CD4-positive, alpha-beta T cell treated with Interferon gamma for 1 hour (primary cell): ENCODE results near the gene ECM1.

Experiments
- DNase-seq: peaks from one replicate; pipeline ENCODE4 v3.0.0-alpha.2; 2020

ECM1 gene

DNA sequence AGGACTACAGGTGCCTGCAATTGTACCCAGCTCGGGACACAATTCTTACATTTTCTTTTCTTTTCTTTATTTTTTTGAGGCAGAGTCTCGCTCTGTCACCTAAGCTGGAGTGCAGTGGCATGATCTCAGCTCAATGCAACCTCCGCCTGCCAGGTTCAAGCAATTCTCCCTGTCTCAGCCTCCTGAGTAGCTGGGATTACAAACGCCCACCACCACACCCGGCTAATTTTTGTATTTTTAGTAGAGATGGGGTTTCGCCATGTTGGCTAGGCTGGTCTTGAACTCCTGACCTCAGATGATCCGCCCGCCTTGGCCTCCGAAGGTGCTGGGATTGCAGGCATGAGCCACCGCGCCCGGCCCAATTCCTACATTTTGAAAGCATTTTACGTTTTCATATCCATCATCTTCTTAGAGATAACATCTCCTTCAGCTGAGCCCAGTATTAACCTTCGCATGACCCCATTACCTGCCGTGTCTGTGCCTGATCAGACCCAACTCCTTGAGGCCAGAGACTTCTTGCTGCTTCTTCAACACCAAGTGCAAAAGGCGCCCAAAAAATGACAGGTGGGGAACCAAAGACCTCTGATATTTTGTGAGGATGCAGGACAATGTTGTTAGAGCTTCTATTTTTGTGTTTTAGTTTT is 38.5 kb downstream of the ECM1 start:
- no peak for DNase-seq

DNA sequence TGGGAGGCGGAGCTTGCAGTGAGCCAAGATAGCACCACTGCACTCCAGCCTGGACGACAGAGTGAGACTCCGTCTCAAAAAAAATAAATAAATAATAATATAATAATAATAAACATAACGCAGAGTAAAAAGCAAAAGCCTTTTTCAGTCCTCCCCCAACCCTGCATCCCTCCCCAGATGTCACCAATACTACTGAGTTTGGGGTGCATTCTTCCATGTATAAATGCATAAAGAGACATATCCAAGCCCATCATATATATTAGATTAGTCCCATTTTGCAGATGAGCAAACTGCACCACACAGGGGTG is 40.4 kb downstream of the ECM1 start:
- DNase-seq: no peak

DNA sequence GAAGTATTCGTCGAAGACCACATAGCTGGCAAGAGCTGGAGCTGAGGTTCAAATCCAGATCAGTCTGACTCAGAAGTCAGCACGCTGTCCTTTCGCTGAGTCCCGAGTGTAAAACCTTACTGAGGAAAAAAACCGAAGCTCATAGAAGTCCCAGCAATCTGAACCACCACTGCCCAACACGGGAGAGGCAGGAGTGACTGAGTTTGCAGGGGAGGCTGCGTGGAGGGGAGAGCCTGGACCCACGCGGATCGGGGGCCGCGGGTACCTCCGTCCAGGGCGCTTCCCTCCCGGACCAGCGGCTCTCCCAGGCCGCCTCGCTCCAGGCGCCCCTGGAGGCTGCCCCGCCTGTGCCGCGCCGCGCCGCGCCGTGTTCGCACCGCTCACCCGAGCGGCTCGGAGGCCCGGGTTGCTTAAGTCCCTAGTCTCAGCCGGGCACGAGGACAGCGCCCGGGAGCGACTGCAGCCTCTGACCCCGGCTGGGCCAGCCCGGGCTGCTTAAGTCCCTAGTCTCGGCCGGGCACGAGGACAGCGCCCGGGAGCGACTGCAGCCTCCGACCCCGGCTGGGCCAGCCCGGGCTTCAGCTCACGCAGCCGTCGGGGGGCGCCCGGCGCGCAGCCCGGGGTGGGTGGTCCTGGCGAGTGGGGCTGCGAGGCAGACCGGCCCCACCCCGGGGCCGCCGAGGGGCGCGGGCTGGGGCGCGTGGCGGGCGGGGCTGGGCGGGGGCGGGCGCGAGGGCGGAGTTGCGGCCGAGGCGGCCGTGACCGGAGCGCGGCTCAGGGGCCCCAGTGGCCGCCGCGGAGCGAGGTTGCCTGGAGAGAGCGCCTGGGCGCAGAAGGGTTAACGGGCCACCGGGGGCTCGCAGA is 41.0 kb downstream of the ECM1 start, which contains the start of gene ADAMTSL4:
ADAMTSL4 (plus strand) TSS at position 777 of the 864 bp plus-strand sequence. CDS start 2,881 bp downstream, outside the sequence.
- no peak for DNase-seq

DNA sequence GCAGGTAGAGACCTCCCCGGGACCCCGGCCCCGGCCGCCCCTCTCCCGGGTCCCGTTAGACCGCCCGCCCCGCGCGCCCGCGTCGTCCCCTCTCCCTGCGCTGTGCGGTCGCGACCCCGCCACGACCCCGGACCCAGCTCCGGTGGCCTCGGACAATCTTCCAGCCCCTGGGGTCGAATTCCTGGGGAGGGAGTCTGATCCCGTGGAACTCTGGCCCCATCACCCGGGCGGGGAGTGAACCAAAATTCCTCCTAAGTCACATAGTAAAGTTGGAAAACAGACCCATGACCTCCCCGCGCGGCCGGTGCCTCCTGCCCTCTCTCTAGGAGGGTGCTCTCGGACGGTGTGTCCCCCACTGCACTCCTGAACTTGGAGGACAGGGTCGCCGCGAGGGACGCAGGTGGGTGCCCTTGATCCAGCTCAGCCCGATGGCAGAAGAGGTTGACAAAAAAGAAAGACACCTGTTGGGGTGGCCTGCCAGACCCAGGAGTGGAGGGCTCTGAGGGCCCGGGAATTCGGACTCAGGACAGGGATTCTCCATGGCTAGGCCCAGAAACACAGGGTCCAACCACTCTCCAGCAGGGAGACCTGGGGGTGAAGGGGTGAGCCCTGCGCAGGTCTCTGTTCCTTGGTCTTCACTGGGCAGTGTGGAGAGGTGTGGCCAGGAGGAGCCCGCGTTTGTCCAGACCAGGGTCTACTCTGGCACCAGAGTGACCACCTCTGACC is 41.8 kb downstream of the ECM1 start:
- DNase-seq: no peak

DNA sequence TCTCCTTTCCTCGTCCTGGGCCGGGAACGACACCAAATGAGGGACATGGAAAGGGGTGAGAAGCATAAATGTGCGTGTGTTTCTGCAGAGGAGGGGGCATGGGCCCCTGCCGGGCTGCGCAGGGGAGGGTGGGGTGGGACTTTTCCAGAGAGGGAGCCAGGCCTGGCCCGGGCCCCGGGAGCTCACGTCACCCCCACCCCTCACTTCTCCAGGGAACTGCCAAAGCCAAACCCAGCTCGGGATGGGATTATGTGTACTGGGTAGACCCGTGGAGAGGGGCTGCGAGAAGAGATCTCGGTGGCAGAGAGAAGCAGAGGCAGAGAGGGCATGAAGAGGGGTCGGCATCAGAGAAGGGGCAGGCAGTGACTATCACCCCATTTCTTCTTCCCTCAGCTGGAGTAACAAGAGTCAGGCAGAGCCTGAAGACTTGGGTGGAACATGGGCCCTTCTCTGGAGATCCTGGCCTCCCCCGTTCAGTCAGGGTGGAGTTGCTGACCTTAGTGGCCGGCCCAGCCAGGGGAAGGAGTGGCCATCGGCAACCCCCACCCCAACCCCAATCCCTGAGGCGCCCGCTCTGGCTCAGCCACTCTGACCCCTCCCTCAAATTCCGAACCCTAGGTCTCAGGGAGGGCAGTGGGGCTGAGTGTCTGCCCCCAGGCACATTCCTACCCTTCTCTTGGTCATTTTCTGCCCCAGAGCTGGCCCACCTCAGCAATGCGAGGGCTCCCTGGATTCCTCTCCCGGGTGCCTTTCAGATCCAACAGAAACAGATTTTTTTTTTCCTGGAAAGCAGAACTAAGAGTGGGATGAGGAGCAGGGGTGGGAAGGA is 42.5 kb downstream of the ECM1 start:
- no peak for DNase-seq

DNA sequence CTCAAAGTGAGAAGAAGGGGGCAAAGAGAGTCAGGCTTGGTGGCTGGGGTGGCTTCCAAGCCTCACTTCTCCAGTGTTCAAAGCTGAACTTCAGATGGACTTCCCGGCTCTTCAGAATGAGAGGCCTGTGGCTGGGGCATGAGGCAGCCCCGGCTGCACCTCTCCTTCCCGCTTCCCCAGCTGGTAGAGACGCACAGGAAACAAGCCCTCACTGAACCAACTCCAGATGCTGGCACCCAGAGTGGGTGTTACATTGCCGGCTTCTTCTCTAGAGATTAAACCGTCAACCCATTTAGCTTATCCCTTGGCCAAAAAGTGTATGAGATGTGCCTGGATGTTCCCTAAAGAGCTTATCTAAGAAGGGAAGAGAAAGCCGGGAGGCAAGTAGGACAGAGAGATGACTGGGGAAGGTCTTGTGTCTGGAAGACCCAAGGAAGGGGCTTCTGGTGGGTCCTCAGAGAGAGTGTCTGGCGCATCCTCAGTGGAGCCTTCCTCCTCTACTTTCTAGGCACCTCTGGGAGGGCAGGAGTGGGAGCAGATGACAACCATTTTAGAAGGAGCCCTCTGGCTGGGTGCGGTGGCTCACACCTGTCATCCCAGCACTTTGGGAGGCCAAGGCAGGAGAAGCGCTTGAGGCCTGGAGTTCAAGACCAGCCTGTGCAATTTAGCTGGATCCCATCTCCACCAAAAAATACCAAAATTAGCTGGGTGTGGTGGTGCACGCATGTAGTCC is 43.3 kb downstream of the ECM1 start:
- no peak for DNase-seq

DNA sequence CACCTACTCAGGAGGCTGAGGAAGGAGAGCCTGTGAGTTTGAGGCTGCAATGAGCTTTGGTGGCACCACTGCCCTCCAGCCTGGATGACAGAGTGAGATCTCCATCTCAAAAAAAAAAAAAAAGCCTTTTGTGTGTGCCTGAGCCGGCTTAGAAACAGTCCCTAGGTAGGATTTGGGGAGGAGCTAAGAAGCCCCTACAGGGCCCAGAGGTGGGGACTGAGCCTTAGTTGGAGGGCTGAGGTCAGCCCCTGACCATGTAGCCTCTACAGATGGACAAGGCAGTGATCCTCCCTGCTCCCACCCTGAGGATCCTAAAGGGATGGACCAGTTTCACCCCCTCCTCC is 43.8 kb downstream of the ECM1 start:
- DNase-seq: no peak

DNA sequence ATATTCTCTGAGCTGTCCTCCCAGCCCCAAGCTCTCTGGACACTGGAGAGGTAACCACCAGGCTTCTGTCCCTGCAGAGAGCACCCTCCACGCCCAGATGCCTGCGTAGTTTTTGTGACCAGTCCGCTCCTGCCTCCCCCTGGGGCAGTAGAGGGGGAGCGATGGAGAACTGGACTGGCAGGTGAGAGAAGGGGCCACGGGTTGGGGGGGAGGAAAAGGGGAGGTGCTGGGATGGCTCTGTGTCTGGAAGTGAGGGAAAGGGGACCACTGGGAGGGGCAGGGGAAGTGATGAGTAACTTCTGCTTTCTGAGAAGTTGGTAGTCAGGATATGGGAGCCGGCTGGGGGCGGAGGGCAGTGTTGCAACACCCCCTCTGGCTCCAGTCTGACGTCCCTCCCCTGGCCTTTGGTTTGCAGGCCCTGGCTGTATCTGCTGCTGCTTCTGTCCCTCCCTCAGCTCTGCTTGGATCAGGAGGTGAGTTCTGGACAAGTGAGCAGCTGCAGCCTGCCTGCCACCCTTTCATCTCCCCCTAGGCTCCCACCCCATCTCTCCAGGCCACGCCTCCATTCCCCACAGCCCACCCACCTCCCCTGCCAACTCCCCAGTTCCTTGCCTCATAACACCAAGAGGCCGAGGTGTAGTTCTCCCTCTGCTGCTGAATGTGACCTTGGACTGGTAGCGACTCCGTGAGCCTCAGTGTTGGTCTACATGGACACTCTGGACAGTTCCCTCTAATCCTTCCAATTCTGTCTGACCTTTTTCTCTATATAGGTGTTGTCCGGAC is 44.4 kb downstream of the ECM1 start:
- DNase-seq: peak; percentile 77

DNA sequence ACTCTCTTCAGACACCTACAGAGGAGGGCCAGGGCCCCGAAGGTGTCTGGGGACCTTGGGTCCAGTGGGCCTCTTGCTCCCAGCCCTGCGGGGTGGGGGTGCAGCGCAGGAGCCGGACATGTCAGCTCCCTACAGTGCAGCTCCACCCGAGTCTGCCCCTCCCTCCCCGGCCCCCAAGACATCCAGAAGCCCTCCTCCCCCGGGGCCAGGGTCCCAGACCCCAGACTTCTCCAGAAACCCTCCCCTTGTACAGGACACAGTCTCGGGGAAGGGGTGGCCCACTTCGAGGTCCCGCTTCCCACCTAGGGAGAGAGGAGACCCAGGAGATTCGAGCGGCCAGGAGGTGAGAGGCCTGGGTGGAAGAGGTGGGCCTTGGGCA is 45.0 kb downstream of the ECM1 start:
- no peak for DNase-seq

DNA sequence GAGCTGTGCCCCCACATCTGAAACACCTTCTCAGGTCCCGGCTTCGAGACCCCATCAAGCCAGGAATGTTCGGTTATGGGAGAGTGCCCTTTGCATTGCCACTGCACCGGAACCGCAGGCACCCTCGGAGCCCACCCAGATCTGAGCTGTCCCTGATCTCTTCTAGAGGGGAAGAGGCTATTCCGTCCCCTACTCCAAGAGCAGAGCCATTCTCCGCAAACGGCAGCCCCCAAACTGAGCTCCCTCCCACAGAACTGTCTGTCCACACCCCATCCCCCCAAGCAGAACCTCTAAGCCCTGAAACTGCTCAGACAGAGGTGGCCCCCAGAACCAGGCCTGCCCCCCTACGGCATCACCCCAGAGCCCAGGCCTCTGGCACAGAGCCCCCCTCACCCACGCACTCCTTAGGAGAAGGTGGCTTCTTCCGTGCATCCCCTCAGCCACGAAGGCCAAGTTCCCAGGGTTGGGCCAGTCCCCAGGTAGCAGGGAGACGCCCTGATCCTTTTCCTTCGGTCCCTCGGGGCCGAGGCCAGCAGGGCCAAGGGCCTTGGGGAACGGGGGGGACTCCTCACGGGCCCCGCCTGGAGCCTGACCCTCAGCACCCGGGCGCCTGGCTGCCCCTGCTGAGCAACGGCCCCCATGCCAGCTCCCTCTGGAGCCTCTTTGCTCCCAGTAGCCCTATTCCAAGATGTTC is 45.6 kb downstream of the ECM1 start:
- no peak for DNase-seq

DNA sequence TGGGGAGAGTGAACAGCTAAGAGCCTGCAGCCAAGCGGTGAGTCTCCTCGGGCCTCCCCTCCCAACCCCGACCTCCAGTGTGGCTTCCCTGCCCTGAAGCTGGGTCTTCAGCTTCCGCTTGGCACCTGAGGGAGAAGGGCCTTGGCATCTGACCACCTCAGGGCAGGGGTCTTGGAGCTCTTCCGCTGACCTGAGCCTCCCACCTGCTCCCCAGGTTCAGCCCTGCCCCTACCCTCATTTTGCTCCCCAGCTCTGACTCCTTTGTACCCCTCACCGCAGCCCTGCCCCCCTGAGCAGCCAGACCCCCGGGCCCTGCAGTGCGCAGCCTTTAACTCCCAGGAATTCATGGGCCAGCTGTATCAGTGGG is 46.2 kb downstream of the ECM1 start:
- DNase-seq: no peak

DNA sequence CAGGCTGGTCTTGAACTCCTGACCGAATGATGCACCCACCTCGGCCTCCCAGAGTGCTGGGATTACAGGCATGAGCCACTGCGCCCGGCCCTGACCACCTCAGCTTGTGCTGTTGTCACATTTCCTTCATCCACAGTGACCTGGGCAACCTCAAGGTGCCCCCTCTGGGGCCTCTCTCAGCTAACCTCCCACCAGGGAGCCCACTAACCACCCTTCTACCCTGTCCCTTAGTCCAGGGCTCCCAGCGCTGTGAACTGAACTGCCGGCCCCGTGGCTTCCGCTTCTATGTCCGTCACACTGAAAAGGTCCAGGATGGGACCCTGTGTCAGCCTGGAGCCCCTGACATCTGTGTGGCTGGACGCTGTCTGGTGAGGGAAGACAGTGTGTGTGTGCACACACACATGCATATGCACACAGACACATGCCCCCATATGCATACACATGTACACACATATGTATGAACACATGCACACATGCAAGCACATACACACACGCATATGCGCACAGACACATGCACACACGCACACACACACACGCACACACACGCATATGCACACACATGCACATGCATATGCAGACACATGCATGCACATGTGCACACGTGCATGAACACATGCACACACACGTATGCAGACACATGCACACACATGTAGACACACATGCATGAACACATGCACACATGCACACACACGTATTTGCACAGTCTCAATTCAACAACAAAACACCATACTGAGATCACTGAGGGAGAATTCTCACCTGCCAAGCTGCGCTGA is 47.5 kb downstream of the ECM1 start:
- DNase-seq: no peak

DNA sequence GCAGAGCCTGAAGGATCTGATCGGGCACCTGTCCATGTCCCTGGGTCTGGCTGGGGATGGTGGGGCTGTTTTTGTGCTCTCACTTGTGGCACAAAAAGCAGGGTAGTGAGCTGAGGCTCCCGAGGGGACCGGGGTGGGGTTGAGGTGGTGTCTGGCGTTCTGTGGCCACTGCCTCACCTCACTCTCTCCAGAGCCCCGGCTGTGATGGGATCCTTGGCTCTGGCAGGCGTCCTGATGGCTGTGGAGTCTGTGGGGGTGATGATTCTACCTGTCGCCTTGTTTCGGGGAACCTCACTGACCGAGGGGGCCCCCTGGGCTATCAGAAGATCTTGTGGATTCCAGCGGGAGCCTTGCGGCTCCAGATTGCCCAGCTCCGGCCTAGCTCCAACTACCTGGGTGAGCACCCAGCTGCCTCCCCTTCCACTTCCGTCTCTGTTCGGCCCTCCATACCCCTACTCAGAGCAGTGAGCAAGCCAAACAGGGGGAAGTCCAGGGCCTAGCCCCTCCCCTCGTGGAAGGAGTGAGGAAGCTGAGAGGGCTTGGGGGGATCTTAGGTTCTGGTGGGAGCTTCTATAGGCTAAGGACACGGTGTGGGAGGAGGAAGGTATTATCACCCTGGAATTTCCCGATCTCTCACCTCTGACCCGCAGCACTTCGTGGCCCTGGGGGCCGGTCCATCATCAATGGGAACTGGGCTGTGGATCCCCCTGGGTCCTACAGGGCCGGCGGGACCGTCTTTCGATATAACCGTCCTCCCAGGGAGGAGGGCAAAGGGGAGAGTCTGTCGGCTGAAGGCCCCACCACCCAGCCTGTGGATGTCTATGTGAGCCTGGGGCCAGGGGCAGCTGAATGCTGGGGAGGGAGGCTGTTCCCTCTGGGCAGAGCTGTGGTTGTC is 48.3 kb downstream of the ECM1 start:
- no peak for DNase-seq

DNA sequence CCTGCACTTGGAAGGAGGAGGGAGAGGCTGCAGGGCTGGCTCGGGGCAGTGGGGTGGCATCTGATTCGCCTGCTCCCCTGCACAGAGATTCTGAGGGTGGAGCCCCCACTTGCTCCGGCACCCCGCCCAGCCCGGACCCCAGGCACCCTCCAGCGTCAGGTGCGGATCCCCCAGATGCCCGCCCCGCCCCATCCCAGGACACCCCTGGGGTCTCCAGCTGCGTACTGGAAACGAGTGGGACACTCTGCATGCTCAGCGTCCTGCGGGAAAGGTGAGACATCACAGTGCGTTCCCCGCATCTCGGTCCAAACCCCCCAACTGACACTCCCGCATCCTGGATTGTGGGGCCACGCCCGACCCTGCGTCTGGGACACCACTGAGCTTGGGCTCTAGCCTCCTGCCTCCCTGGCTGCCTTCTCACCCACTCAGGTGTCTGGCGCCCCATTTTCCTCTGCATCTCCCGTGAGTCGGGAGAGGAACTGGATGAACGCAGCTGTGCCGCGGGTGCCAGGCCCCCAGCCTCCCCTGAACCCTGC is 49.2 kb downstream of the ECM1 start:
- no peak for DNase-seq

DNA sequence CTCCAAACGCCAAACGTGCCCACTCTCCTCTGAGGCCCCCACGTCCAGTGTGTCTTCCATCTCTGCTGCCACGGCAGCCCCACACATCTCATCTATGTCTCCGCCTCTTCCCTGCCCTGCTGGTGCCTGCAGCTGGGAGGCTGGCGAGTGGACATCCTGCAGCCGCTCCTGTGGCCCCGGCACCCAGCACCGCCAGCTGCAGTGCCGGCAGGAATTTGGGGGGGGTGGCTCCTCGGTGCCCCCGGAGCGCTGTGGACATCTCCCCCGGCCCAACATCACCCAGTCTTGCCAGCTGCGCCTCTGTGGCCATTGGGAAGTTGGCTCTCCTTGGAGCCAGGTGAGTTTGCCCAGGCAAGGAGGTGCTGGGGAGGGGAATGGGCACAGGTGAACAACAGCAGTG is 49.9 kb downstream of the ECM1 start:
- no peak for DNase-seq

DNA sequence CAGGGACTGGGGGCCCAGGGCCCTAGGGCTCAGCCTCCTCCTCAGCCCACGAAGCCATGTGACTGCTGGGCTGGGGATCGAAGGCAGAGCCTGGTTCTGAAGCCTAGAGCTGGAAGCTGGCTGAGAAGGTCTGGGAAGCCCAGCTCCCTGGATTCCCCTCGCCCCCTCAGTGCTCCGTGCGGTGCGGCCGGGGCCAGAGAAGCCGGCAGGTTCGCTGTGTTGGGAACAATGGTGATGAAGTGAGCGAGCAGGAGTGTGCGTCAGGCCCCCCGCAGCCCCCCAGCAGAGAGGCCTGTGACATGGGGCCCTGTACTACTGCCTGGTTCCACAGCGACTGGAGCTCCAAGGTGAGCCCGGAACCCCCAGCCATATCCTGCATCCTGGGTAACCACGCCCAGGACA is 50.4 kb downstream of the ECM1 start:
- DNase-seq: no peak

DNA sequence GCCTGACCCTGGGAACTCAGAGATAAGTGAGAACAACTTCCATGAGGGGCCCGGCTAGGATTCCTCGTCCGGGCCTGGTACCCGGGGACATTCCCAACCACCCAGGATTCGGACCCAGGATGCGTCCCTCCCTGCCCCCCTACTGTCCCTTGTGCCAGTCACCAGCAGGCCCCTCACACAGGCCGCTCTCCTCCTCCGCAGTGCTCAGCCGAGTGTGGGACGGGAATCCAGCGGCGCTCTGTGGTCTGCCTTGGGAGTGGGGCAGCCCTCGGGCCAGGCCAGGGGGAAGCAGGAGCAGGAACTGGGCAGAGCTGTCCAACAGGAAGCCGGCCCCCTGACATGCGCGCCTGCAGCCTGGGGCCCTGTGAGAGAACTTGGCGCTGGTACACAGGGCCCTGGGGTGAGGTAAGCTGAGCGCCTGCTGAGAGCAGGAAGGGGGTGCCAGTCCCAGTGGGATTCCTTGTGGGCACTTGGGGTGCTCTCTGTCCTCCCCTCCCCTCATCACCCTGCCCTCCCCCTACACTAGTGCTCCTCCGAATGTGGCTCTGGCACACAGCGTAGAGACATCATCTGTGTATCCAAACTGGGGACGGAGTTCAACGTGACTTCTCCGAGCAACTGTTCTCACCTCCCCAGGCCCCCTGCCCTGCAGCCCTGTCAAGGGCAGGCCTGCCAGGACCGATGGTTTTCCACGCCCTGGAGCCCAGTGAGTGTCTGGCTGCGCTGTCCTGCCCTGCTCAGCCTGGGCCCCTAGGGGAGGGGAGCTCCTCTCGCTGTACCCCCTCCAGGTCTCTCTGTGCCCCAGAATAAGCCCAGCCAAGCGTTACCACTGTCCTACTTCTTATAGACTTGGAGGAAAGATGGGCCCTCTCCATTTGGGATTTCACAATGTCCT is 51.1 kb downstream of the ECM1 start:
- DNase-seq: no peak

DNA sequence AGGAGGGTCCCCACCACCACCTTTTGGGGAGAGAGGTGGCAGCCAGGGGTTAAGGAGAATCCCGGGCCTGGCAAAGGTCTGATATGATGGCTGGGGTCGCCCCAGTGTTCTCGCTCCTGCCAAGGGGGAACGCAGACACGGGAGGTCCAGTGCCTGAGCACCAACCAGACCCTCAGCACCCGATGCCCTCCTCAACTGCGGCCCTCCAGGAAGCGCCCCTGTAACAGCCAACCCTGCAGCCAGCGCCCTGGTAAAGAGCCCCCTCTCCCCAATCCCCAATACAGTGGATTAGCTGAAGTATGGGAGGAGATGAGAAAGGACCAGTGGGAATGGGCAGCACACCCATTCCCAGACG is 51.7 kb downstream of the ECM1 start:
- DNase-seq: no peak
